ENCODE data around the gene KIR2DL1. TPM values are rescaled to one million over a fixed set of nuclear protein-coding genes. Genes with fewer than 3 reads are reported as not detected.
A peak's percentile ranks its signal among the peaks of the same experiment; 100 is the strongest.
"Not testable (repeated sequence)": the region's sequence is repeated elsewhere in the genome, so short reads cannot be mapped to it uniquely, and the experiment has no call there.

The KIR2DL1 gene
- total RNA-seq, 1 donor from 2014 or later, result not detected

DNA sequence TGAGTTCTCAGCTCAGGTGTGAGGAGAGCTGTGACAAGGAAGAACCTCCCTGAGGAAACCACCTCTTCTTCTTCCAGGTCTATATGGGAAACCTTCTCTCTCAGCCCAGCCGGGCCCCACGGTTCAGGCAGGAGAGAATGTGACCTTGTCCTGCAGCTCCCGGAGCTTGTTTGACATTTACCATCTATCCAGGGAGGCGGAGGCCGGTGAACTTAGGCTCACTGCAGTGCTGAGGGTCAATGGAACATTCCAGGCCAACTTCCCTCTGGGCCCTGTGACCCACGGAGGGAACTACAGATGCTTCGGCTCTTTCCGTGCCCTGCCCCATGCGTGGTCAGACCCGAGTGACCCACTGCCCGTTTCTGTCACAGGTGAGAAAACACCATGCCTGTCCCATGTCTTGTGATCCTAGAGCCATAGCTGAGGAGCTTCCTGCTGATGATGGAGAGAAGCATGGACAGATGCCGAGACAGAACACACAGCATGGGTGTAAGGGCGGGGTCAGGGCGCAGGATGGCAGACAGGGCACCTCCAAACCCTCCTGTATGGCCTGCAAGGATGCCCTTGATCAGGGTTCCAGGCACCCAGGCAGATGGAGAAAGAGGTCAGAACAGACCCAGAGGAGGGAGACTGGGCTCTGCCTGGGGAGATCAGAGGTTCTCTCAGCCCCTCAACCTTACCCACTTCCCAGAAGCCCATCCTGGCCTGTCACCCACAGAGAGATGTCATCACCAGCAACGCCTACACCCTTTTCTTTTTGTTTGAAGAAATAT is 40.0 kb upstream of the KIR2DL1 start:
- Histone ChIP-seq H3K4me1 (no peaks in the 10 kb centered on the region), H3K27ac (replicated peaks) (no peak overlapping the region), H3K4me3 (no peak overlapping the region), H3K27me3 (ENCODE audit: low read depth) (peaks cover 22% of the 10 kb centered on the region), H3K9me3 (replicated peaks) (peaks cover 38% of the 10 kb centered on the region), H3K36me3 (no peaks in the 10 kb centered on the region)
- no peak for DNase-seq
- TF ChIP-seq CTCF (IDR thresholded peaks at IDR 0.05; ENCODE audit: borderline replicate concordance), result no peak
- intact Hi-C loops (cut with micrococcal nuclease), result no loop called here

DNA sequence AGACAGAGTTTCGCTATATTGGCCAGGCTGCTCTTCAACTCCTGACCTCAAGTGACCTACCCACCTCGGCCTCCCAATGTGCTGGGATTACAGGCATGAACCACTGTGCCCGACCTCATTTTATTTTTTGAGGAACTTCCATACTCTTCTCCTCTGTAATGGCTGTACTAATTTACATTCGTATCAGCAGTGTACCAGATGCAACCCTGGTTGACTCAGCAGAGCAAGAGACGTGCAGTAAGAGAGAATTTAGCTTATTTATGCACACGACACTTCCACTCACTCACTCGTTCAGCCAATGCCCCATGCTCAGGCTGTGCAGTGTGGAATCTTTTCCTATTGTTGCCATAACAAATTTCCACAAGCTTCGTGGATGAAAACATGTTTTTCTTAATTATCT is 38.4 kb upstream of the KIR2DL1 start:
- Histone ChIP-seq H3K36me3 (no peaks in the 10 kb centered on the region), H3K27ac (replicated peaks) (no peak overlapping the region), H3K4me1 (no peaks in the 10 kb centered on the region), H3K9me3 (replicated peaks) (peaks cover 41% of the 10 kb centered on the region), H3K27me3 (ENCODE audit: low read depth) (peaks cover 26% of the 10 kb centered on the region), H3K4me3 (no peak overlapping the region)
- DNase-seq, result no peak
- intact Hi-C loops (cut with micrococcal nuclease), result no loop called here
- TF ChIP-seq CTCF (IDR thresholded peaks at IDR 0.05; ENCODE audit: borderline replicate concordance), result no peak

DNA sequence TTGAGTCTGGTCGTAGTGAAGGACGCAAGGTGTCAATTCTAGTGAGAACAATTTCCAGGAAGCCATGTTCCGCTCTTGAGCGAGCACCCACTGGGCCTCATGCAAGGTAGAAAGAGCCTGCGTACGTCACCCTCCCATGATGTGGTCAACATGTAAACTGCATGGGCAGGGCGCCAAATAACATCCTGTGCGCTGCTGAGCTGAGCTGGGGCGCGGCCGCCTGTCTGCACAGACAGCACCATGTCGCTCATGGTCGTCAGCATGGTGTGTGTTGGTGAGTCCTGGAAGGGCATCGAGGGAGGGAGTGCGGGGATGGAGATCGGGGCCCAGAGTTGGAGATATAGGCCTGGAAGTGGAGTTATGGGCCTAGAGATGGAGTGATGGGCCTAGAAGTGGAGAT is 31.3 kb upstream of the KIR2DL1 start, which contains the start of gene KIR2DL3:
TSS of gene KIR2DL3 (plus strand) at position 208 of the 400 bp plus-strand sequence. CDS start at position 241, 33 bp downstream.
- H3K4me3 ChIP-seq; DNase-seq; intact Hi-C loops (cut with micrococcal nuclease); H3K36me3 ChIP-seq; H3K4me1 ChIP-seq; H3K27ac ChIP-seq (replicated peaks): not testable (repeated sequence)
- Histone ChIP-seq H3K9me3 (replicated peaks) (peaks cover 14% of the 10 kb centered on the region), H3K27me3 (ENCODE audit: low read depth) (peaks cover 17% of the 10 kb centered on the region)

DNA sequence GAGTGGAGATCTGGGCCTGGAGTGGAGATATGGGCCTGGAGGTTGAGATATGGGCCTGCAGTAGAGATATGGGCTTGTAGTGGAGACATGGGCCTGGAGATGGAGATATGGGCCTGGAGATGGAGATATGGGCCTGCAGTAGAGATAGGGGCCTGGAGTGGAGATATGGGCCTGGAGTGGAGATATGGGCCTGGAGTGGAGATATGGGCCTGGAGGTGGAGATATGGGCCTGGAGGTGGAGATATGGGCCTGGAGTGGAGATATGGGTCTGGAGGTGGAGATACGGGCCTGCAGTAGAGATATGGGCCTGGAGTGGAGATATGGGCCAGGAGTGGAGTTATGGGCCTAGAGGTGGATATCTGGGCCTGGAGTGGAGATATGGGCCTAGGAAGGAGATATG is 30.9 kb upstream of the KIR2DL1 start:
- H3K4me3 ChIP-seq, result no peak overlapping the region
- H3K36me3 ChIP-seq, result no peaks in the 10 kb centered on the region
- no peak overlapping the region for H3K27ac ChIP-seq (replicated peaks)
- intact Hi-C loops (cut with micrococcal nuclease), result no loop called here
- TF ChIP-seq CTCF (IDR thresholded peaks at IDR 0.05; ENCODE audit: borderline replicate concordance), result no peak
- no peaks in the 10 kb centered on the region for H3K4me1 ChIP-seq
- DNase-seq, result no peak
- H3K27me3 ChIP-seq (ENCODE audit: low read depth), result peaks cover 15% of the 10 kb centered on the region
- peaks cover 11% of the 10 kb centered on the region for H3K9me3 ChIP-seq (replicated peaks)

- no peaks in the 10 kb centered on the region for H3K36me3 ChIP-seq
- TF ChIP-seq CTCF (IDR thresholded peaks at IDR 0.05; ENCODE audit: borderline replicate concordance), result no peak
- peaks cover under 1% of the 10 kb centered on the region for H3K9me3 ChIP-seq (replicated peaks)
- H3K27me3 ChIP-seq (ENCODE audit: low read depth), result peaks cover 12% of the 10 kb centered on the region
- intact Hi-C loops (cut with micrococcal nuclease), result no loop called here
- DNase-seq, result no peak
- H3K27ac ChIP-seq (replicated peaks), result no peak overlapping the region
- H3K4me1 ChIP-seq, result no peaks in the 10 kb centered on the region
- no peak overlapping the region for H3K4me3 ChIP-seq
Measured at GRCh38 chr19:54739587-54740497, 29.8 kb upstream of the KIR2DL1 start.

DNA sequence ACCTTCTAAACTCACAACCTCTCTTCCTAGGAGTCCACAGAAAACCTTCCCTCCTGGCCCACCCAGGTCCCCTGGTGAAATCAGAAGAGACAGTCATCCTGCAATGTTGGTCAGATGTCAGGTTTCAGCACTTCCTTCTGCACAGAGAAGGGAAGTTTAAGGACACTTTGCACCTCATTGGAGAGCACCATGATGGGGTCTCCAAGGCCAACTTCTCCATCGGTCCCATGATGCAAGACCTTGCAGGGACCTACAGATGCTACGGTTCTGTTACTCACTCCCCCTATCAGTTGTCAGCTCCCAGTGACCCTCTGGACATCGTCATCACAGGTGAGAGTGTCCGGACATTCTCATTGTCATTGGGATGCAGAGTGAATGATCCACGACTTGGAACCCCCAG is 27.6 kb upstream of the KIR2DL1 start:
- H3K9me3 ChIP-seq (replicated peaks); intact Hi-C loops (cut with micrococcal nuclease); H3K4me3 ChIP-seq; DNase-seq; H3K4me1 ChIP-seq; H3K27ac ChIP-seq (replicated peaks); H3K36me3 ChIP-seq: not testable (repeated sequence)
- peaks cover 10% of the 10 kb centered on the region for H3K27me3 ChIP-seq (ENCODE audit: low read depth)

DNA sequence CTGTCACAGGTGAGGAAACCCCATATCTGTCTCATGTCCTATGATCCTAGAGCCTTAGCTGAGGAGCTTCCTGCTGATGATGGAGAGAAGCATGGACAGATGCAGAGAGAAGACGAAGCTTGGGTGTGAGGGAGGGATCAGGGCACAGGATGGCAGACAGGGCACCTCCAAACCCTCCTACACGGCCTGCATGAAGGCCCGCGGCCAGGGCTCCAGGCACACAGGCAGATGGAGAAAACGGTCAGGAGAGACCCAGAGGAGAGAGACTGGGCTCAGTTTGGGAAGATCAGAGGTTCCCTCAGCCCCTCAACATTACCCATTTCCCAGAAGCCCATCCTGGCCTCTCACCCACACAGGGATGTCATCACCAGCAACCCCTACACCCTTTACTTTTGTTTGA is 25.5 kb upstream of the KIR2DL1 start:
- peaks cover 10% of the 10 kb centered on the region for H3K27me3 ChIP-seq (ENCODE audit: low read depth)
- H3K36me3 ChIP-seq; H3K27ac ChIP-seq (replicated peaks); intact Hi-C loops (cut with micrococcal nuclease); H3K4me3 ChIP-seq; H3K9me3 ChIP-seq (replicated peaks); DNase-seq; H3K4me1 ChIP-seq: not testable (repeated sequence)

- H3K4me3 ChIP-seq; H3K9me3 ChIP-seq (replicated peaks); H3K4me1 ChIP-seq; H3K27ac ChIP-seq (replicated peaks); H3K27me3 ChIP-seq (ENCODE audit: low read depth); intact Hi-C loops (cut with micrococcal nuclease); H3K36me3 ChIP-seq: not testable (repeated sequence)
- DNase-seq, result peak; percentile 18
Measured at GRCh38 chr19:54747614-54748322, 21.8 kb upstream of the KIR2DL1 start.

DNA sequence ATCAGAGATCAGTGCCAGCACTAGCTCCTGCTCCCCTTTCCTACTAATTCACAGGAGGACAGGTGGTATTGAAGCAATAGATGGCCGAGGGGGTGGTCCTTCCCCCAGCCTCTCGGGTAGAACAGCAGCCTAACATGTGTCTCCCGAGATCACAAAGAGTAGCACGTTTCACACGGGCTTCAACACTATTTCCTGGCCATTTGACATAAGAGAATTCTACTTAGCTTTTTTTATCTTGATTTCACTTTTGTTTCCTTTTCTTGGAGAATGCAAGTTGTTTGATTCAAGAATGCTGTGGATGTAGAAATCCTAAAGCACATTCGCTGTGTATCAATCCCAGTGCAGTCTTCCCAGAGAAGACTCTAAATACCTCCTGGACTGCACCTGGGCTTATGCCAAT is 19.3 kb upstream of the KIR2DL1 start:
- H3K27ac ChIP-seq (replicated peaks); H3K36me3 ChIP-seq; intact Hi-C loops (cut with micrococcal nuclease); H3K4me1 ChIP-seq; H3K27me3 ChIP-seq (ENCODE audit: low read depth); H3K4me3 ChIP-seq; DNase-seq; H3K9me3 ChIP-seq (replicated peaks): not testable (repeated sequence)

All from left ventricle myocardium inferior (tissue), 1 donor.